Panc1 (cell line): ENCODE results near the gene TM9SF4. TPM values are rescaled to one million over a fixed set of nuclear protein-coding genes. Genes with fewer than 3 reads are reported as not detected.

Experiments used
- ATAC-seq: fragments of 200-7000 bp; cut with Tn5 transposase; 2 replicates; pipeline ENCODE4 v1.9.1; 2020; ENCODE audit warnings: mild to moderate bottlenecking, moderate library complexity
- BruUV-seq: library from RNA; stranded (reverse); fragments of 400-500 nt; replicated peaks from 2 replicates; lab custom pipeline; 2021; lab: Mats Ljungman, UMichigan
- CTCF ChIA-PET: fragments of 300-600 bp; sonication (Branson Sonifier 250); formaldehyde crosslinking; loops from one replicate; lab custom pipeline; 2022; ENCODE audit warnings: antibody characterized with exemption; lab: Charles Lee
- POLR2A ChIA-PET: fragments of 300-600 bp; sonication (Branson Sonifier 250); formaldehyde crosslinking; loops from one replicate; lab custom pipeline; 2022; ENCODE audit warnings: antibody characterized with exemption; lab: Charles Lee
- DNase-seq: peaks from one replicate; pipeline ENCODE4 v3.0.0-alpha.2; 2010; ENCODE audit warnings: low read depth, low spot score
- H3K27ac ChIP-seq: 2 replicates; pipeline ENCODE4 v1.5.1; 2011; ENCODE audit warnings: mild to moderate bottlenecking, low read length, inconsistent platforms
- H3K27me3 ChIP-seq: fragments of 200-500 bp; sonication (Bioruptor generic); 2 replicates; pipeline ENCODE4 v1.6.0; 2014; ENCODE audit warnings: low read length, inconsistent platforms; ENCODE audit not compliant: control insufficient read depth, insufficient read depth
- H3K36me3 ChIP-seq: fragments of 200-500 bp; sonication (Bioruptor generic); 2 replicates; pipeline ENCODE4 v1.5.1; 2014; ENCODE audit warnings: inconsistent platforms, mild to moderate bottlenecking, low read length, moderate library complexity; ENCODE audit not compliant: control insufficient read depth, insufficient read depth
- H3K4me1 ChIP-seq: 2 replicates; pipeline ENCODE4 v1.5.1; 2011; ENCODE audit warnings: inconsistent platforms, mild to moderate bottlenecking, low read length, moderate library complexity; ENCODE audit not compliant: control insufficient read depth, insufficient read depth
- H3K4me3 ChIP-seq, 2 experiments: 2 replicates each; pipeline ENCODE4 v1.5.1; 2011 to 2012; ENCODE audit warnings: low read depth in 2 of 2, low read length in 2 of 2, mild to moderate bottlenecking in 2 of 2, inconsistent platforms in 1 of 2, moderate library complexity in 1 of 2
- H3K9me3 ChIP-seq: fragments of 200-500 bp; sonication (Bioruptor generic); 2 replicates; pipeline ENCODE4 v1.5.1; 2014; ENCODE audit warnings: low read depth, mild to moderate bottlenecking, inconsistent platforms, low read length, moderate library complexity; ENCODE audit not compliant: control insufficient read depth, insufficient read depth
- POLR2AphosphoS5 ChIP-seq: IDR thresholded peaks from 2 replicates; pipeline ENCODE4 v1.6.1; 2012; ENCODE audit warnings: mild to moderate bottlenecking, low read depth, low read length, moderate library complexity
- SIN3A ChIP-seq: IDR thresholded peaks from 2 replicates; pipeline ENCODE4 v1.6.1; 2012; ENCODE audit warnings: low read depth, mild to moderate bottlenecking, low read length, moderate library complexity, borderline replicate concordance; ENCODE audit not compliant: insufficient read depth
- TCF7L2 ChIP-seq: IDR thresholded peaks from 2 replicates; pipeline ENCODE4 v1.6.1; 2011; ENCODE audit warnings: mild to moderate bottlenecking, low read depth, low read length, inconsistent platforms
- in situ Hi-C: cut with HindIII; loops from 2 replicates; pipeline ENCODE4 v1.10.0; 2016; ENCODE audit warnings: low sequenced_read_pairs, low pct_unique_long_range_greater_than_20kb
- intact Hi-C: fragments of 100-400 bp; cut with micrococcal nuclease; formaldehyde crosslinking; loops from one replicate; pipeline ENCODE4 v1.10.0; 2022; ENCODE audit not compliant: unreplicated experiment
- total RNA-seq: library from RNA; stranded (reverse); gene quantifications from one replicate; pipeline ENCODE4 v1.2.1, GENCODE V29; 2021; ENCODE audit not compliant: unreplicated experiment
- TF ChIP-seq, protein P1 (sequence below), 2 experiments: IDR thresholded peaks; 2 replicates each; pipeline ENCODE4 v1.6.1; 2011 to 2012; ENCODE audit warnings: low read depth in 2 of 2, control low read depth in 1 of 2, low read length in 1 of 2, mild to moderate bottlenecking in 1 of 2, moderate library complexity in 1 of 2; ENCODE audit not compliant: insufficient read depth in 1 of 2
- TF ChIP-seq, protein P2 (sequence below): fragments of 450-650 bp; IDR thresholded peaks from 2 replicates; pipeline ENCODE4 v1.5.1; 2017; ENCODE audit warnings: mild to moderate bottlenecking

TM9SF4 gene
- total RNA-seq, 1 experiment from 2014 or later: 180 TPM

DNA sequence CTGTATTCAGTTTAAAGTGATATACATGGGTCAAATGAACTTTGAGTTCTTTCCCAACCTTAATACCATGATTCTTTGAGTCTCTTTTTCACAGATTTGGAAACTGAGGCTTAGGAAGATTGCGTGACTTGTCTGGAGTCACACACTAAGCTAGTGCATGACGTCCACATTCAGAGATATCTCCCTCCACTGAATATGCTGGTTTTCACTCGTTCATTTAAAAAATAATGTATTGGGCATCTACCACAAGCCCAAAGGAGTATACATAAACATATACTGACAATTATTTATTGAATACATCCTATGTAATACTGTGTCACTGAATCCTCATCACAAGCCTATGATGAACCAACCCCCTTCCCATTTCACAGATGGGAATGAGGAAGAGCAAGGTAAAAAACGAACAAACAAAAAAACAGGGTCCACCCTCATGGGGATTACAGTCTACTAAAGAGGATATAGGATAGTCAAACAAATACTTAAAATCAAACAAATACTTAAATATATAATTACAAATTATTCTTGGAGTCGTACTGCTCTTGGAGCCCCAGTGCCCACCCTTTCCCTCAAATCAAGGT is 611 bp upstream of the TM9SF4 start:
- H3K4me3 ChIP-seq: peak overlapping the region; percentile 72 to 86
- ChIA-PET POLR2A (interaction anchor here (1.7 kb wide), 1 partner anchor 11 kb away, joined by 5 read pairs; no protein-coding TSS in a partner anchor), CTCF (no interaction called here)
- no peak for TF ChIP-seq POLR2AphosphoS5
- no peak for TF ChIP-seq TCF7L2
- TF ChIP-seq, protein P1, sequence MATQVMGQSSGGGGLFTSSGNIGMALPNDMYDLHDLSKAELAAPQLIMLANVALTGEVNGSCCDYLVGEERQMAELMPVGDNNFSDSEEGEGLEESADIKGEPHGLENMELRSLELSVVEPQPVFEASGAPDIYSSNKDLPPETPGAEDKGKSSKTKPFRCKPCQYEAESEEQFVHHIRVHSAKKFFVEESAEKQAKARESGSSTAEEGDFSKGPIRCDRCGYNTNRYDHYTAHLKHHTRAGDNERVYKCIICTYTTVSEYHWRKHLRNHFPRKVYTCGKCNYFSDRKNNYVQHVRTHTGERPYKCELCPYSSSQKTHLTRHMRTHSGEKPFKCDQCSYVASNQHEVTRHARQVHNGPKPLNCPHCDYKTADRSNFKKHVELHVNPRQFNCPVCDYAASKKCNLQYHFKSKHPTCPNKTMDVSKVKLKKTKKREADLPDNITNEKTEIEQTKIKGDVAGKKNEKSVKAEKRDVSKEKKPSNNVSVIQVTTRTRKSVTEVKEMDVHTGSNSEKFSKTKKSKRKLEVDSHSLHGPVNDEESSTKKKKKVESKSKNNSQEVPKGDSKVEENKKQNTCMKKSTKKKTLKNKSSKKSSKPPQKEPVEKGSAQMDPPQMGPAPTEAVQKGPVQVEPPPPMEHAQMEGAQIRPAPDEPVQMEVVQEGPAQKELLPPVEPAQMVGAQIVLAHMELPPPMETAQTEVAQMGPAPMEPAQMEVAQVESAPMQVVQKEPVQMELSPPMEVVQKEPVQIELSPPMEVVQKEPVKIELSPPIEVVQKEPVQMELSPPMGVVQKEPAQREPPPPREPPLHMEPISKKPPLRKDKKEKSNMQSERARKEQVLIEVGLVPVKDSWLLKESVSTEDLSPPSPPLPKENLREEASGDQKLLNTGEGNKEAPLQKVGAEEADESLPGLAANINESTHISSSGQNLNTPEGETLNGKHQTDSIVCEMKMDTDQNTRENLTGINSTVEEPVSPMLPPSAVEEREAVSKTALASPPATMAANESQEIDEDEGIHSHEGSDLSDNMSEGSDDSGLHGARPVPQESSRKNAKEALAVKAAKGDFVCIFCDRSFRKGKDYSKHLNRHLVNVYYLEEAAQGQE (IDR thresholded peaks at IDR 0.05; ENCODE audit: insufficient read depth in 1 of 2, low read depth in 2 of 2, low read length in 1 of 2): no peak
- TF ChIP-seq SIN3A: no peak
- TF ChIP-seq, protein P2, sequence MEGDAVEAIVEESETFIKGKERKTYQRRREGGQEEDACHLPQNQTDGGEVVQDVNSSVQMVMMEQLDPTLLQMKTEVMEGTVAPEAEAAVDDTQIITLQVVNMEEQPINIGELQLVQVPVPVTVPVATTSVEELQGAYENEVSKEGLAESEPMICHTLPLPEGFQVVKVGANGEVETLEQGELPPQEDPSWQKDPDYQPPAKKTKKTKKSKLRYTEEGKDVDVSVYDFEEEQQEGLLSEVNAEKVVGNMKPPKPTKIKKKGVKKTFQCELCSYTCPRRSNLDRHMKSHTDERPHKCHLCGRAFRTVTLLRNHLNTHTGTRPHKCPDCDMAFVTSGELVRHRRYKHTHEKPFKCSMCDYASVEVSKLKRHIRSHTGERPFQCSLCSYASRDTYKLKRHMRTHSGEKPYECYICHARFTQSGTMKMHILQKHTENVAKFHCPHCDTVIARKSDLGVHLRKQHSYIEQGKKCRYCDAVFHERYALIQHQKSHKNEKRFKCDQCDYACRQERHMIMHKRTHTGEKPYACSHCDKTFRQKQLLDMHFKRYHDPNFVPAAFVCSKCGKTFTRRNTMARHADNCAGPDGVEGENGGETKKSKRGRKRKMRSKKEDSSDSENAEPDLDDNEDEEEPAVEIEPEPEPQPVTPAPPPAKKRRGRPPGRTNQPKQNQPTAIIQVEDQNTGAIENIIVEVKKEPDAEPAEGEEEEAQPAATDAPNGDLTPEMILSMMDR: no peak
- no peak for DNase-seq
- H3K27ac ChIP-seq: peak overlapping the region; percentile 98
- H3K4me1 ChIP-seq: peaks cover 16% of the 10 kb centered on the region
- in situ Hi-C loops (no loop called here), intact Hi-C loops (no loop called here)
- no peak for ATAC-seq
- peaks cover 3% of the 10 kb centered on the region; the same call in 1 of the 2 replicates for H3K27me3 ChIP-seq
- TSS peak; percentile 84 for BruUV-seq
- H3K9me3 ChIP-seq: peaks cover 8% of the 10 kb centered on the region; the same call in 1 of the 2 replicates
- no peaks in the 10 kb centered on the region for H3K36me3 ChIP-seq

DNA sequence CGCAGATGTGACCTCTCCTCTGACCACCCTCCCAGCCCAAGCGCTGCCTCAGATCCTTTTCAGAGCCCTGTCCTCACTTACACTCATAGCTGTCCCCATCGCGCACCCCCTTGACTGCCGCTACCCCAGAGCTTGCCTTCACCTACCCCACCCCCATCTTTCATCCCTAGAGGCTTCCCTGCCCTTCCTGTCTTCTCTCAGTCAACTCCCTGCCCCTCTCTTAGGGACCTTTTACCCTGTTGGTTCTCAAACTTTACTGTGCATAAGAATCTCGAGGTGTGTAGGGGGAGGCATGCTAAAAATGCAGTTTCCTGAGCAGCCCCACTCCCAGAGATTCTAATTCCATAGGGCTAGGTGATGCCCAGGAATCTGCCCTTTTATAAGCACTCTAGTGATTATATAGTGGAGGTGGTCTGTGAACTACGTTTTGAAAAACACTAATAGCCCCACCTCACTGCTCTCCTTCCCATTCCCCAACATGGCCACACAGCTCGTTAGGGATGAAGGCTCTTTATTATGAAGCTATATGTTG is 725 bp downstream of the TM9SF4 start:
- BruUV-seq: no TSS peak
- ATAC-seq (no peak), DNase-seq (no peak)
- Histone ChIP-seq H3K4me1 (peaks cover 23% of the 10 kb centered on the region), H3K27me3 (no peaks in the 10 kb centered on the region), H3K9me3 (peaks cover 8% of the 10 kb centered on the region; the same call in 1 of the 2 replicates), H3K27ac (peak overlapping the region; percentile 98), H3K36me3 (no peaks in the 10 kb centered on the region), H3K4me3 (peak overlapping the region; percentile 72 to 86)
- POLR2A ChIA-PET: interaction anchor here (0.6 to 1.7 kb wide), 5 partner anchors 8 to 390 kb away, joined by 3 to 5 read pairs (median 3); no protein-coding TSS in a partner anchor
- intact Hi-C loops (no loop called here), in situ Hi-C loops (no loop called here)
- CTCF ChIA-PET: no interaction called here
- TF ChIP-seq, protein P2: no peak
- no peak for TF ChIP-seq SIN3A
- TF ChIP-seq POLR2AphosphoS5: no peak
- no peak for TF ChIP-seq TCF7L2
- TF ChIP-seq, protein P1 (IDR thresholded peaks at IDR 0.05; ENCODE audit: insufficient read depth in 1 of 2, low read depth in 2 of 2, low read length in 1 of 2): no peak
